Pericardium fibroblast (primary cell): ENCODE measurements around the gene C1QTNF9. TPM values are rescaled to one million over a fixed set of nuclear protein-coding genes. Genes with fewer than 3 reads are reported as not detected.

Experiments
- total RNA-seq: library from RNA; depleted of rRNA; stranded (reverse); fragments of >200 nt; gene quantifications from 2 replicates; pipeline ENCODE4 v1.2.3, GENCODE V29; 2015

C1QTNF9 gene
- total RNA-seq, result not detected in 2 replicates

GRCh38 chr13:24309300-24309699, at the start of gene C1QTNF9:
TSS of gene C1QTNF9 (plus strand) at chr13:24309580. CDS start at chr13:24316004, 6,424 bp downstream.

Other genes starting within 250 kb of the C1QTNF9 start
- gene SPATA13, start 148.9 kb upstream of the C1QTNF9 start, total RNA-seq, result 3.8 and 13.0 TPM in 2 replicates
- gene PARP4, start 203.2 kb downstream of the C1QTNF9 start, total RNA-seq, result 31.3 and 35.3 TPM in 2 replicates